Lower leg skin (tissue), 4 donors: Measurements from ENCODE around the gene ABCD1. TPM values are rescaled to one million over a fixed set of nuclear protein-coding genes. Genes with fewer than 3 reads are reported as not detected.
"Not testable (repeated sequence)": the region's sequence is repeated elsewhere in the genome, so short reads cannot be mapped to it uniquely, and the experiment has no call there.

Source experiments
- DNase-seq, 2 donors: peaks; one replicate each; pipeline ENCODE4 v3.0.0-alpha.2; 2019; ENCODE audit warnings: low spot score in 2 of 2
- H3K4me3 ChIP-seq: fragments of 200-600 bp; sonication (generic); 2 replicates; pipeline ENCODE4 v1.5.1; 2017; ENCODE audit warnings: mild to moderate bottlenecking, low read depth; ENCODE audit not compliant: poor library complexity, severe bottlenecking
- POLR2A ChIP-seq, 2 donors: fragments of 450-650 bp; IDR thresholded peaks; one replicate each; pipeline ENCODE4 v1.6.1; 2016 to 2017; ENCODE audit warnings: antibody characterized with exemption in 2 of 2, mild to moderate bottlenecking in 1 of 2, moderate library complexity in 1 of 2
- WGBS, 2 donors: methylation state at CpG; one replicate each; pipeline ENCODE4 v1.1.5; 2018; 5-methylcytosine and 5-hydroxymethylcytosine counted together
- intact Hi-C: fragments of 100-400 bp; cut with DNase I; formaldehyde crosslinking; loops from one replicate; pipeline ENCODE4 v1.15.0; 2023; ENCODE audit warnings: low total_unique reads
- total RNA-seq, 4 donors: library from RNA; depleted of rRNA; stranded (reverse); fragments of >200 nt; gene quantifications; one replicate each; pipeline ENCODE4 v1.1.0, GENCODE V29; 2016
- TF ChIP-seq, protein P1 (sequence below), 3 donors: fragments of 450-650 bp; IDR thresholded peaks; one replicate each; pipeline ENCODE4 v1.5.1; 2016; ENCODE audit warnings: antibody characterized with exemption in 3 of 3, mild to moderate bottlenecking in 3 of 3, moderate library complexity in 2 of 3

ABCD1 gene
- total RNA-seq, 4 donors from 2014 or later, result 5.0 to 9.3 (median 7.4) TPM

GRCh38 chrX:153688911-153689590 is 35.6 kb upstream of the ABCD1 start:
- no peak for TF ChIP-seq POLR2A (IDR thresholded peaks at IDR 0.05)
- TF ChIP-seq, protein P1, sequence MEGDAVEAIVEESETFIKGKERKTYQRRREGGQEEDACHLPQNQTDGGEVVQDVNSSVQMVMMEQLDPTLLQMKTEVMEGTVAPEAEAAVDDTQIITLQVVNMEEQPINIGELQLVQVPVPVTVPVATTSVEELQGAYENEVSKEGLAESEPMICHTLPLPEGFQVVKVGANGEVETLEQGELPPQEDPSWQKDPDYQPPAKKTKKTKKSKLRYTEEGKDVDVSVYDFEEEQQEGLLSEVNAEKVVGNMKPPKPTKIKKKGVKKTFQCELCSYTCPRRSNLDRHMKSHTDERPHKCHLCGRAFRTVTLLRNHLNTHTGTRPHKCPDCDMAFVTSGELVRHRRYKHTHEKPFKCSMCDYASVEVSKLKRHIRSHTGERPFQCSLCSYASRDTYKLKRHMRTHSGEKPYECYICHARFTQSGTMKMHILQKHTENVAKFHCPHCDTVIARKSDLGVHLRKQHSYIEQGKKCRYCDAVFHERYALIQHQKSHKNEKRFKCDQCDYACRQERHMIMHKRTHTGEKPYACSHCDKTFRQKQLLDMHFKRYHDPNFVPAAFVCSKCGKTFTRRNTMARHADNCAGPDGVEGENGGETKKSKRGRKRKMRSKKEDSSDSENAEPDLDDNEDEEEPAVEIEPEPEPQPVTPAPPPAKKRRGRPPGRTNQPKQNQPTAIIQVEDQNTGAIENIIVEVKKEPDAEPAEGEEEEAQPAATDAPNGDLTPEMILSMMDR (IDR thresholded peaks at IDR 0.05), result no peak
- intact Hi-C loops, result no loop called here
- no peak overlapping the region for H3K4me3 ChIP-seq
- 33% methylated on average over 21 of the region's 53 CpGs; no CpG with 5 or more reads in 1 of the 2 donors for WGBS, 2 donors
- no peak for DNase-seq

- WGBS, 2 donors, result 46 to 80% methylated on average over 10 to 16 of the region's 19 CpGs
- intact Hi-C loops, result no loop called here
- DNase-seq, result no peak
- TF ChIP-seq, protein P1 (IDR thresholded peaks at IDR 0.05), result no peak
- TF ChIP-seq POLR2A (IDR thresholded peaks at IDR 0.05), result no peak
- H3K4me3 ChIP-seq, result no peak overlapping the region
Observed at GRCh38 chrX:153689654-153690465, 34.8 kb upstream of the ABCD1 start.

DNA sequence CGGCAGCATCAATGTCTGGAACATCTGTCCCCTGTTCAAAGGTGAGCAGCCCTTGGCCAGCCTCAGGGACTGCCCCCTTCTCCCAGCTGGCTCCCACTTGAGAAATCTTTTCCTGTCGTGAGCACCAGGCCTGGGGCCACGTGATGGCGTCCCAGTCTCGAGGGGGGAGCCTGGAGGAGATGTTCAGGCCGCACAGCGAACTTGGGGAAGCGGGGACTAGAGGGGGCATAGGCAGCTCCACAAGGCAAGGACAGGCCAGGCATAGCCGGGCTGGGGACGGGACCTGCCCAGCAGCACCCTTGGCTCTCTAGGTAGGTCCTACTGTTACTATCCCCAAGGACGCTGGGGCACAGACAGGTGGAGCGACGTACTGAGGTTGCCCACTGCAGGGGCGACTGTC is 34.2 kb upstream of the ABCD1 start:
- no peak overlapping the region for H3K4me3 ChIP-seq
- no peak for DNase-seq
- TF ChIP-seq POLR2A (IDR thresholded peaks at IDR 0.05), result no peak
- TF ChIP-seq, protein P1 (IDR thresholded peaks at IDR 0.05), result no peak
- intact Hi-C loops, result no loop called here
- WGBS, 2 donors, result 46 to 84% methylated on average over 7 to 12 of the region's 14 CpGs

- H3K4me3 ChIP-seq, intact Hi-C loops, DNase-seq: not testable (repeated sequence)
- WGBS, 2 donors, result 25 to 84% methylated on average over 2 to 20 of the region's 21 CpGs
Observed at GRCh38 chrX:153691032-153691827, 33.4 kb upstream of the ABCD1 start.

DNA sequence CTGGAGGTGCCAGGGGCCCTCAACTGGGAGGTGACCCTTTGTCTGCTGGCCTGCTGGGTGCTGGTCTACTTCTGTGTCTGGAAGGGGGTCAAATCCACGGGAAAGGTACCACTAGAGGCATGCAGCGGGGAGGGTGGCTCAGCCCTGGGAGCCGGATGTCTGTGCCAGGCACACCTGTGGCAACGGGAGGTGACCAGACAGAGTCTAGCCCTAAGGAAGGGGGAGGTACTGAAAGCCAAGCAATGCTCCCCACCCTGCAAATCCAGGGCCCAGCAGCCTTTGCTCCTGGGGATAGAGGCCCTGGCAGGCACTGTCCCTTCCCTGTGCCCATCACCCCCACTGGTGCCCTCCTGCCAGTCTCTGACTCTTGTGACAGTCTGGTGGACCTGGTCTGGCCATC is 32.7 kb upstream of the ABCD1 start:
- DNase-seq, result no peak
- TF ChIP-seq, protein P1 (IDR thresholded peaks at IDR 0.05), result no peak
- no peak for TF ChIP-seq POLR2A (IDR thresholded peaks at IDR 0.05)
- intact Hi-C loops, result no loop called here

More for the DNA sequence above, 32.7 kb upstream of the ABCD1 start:
- WGBS, 2 donors, result 75% methylated on average over 4 of the region's 4 CpGs; no CpG with 5 or more reads in 1 of the 2 donors
- H3K4me3 ChIP-seq, result no peak overlapping the region
